HG03175 (cell line): ENCODE data around the gene JPT2.
A peak's percentile ranks its signal among the peaks of the same experiment; 100 is the strongest.
"Not testable (repeated sequence)": the region's sequence is repeated elsewhere in the genome, so short reads cannot be mapped to it uniquely, and the experiment has no call there.

Experiments used
- ATAC-seq: cut with Tn5 transposase; IDR thresholded peaks from one replicate; pipeline ENCODE4 v1.9.1; 2021; ENCODE audit warnings: mild to moderate bottlenecking, moderate library complexity; ENCODE audit not compliant: unreplicated experiment

JPT2 gene

GRCh38 chr16:1705688-1706385, 27.8 kb downstream of the JPT2 start, which contains the start of gene MAPK8IP3:
Gene MAPK8IP3 (plus strand): TSS chr16:1706195. CDS start chr16:1706340, 145 bp downstream.
- peak; percentile 85 for ATAC-seq

- ATAC-seq = peak; percentile 27
Measured at GRCh38 chr16:1706386-1707192, 28.5 kb downstream of the JPT2 start.

- ATAC-seq = no peak
Measured at GRCh38 chr16:1707193-1707790, 29.2 kb downstream of the JPT2 start.

GRCh38 chr16:1708083-1708767, 30.1 kb downstream of the JPT2 start:
- ATAC-seq = no peak

- no peak for ATAC-seq
Measured at GRCh38 chr16:1708768-1709180, 30.7 kb downstream of the JPT2 start.

- ATAC-seq = no peak
Measured at GRCh38 chr16:1709356-1709755, 31.3 kb downstream of the JPT2 start.

- no peak for ATAC-seq
Measured at GRCh38 chr16:1710811-1711507, 32.9 kb downstream of the JPT2 start.

GRCh38 chr16:1712791-1713261, 34.7 kb downstream of the JPT2 start:
- no peak for ATAC-seq

- no peak for ATAC-seq
Measured at GRCh38 chr16:1713331-1713730, 35.3 kb downstream of the JPT2 start.

GRCh38 chr16:1713933-1714332, 35.9 kb downstream of the JPT2 start:
- ATAC-seq = peak; percentile 49

- ATAC-seq = no peak
Measured at GRCh38 chr16:1715220-1715619, 37.1 kb downstream of the JPT2 start.

GRCh38 chr16:1718236-1718635, 40.2 kb downstream of the JPT2 start:
- not testable (repeated sequence) for ATAC-seq

GRCh38 chr16:1719559-1720229, 41.6 kb downstream of the JPT2 start:
- ATAC-seq = not testable (repeated sequence)

- no peak for ATAC-seq
Measured at GRCh38 chr16:1721372-1721771, 43.3 kb downstream of the JPT2 start.

- no peak for ATAC-seq
Measured at GRCh38 chr16:1723450-1724147, 45.5 kb downstream of the JPT2 start.

GRCh38 chr16:1724491-1724890, 46.4 kb downstream of the JPT2 start:
- no peak for ATAC-seq

- ATAC-seq = no peak
Measured at GRCh38 chr16:1726661-1727502, 48.8 kb downstream of the JPT2 start.
